ENCODE measurements around the gene KCNN3.

GRCh38 chr1:154746622-154747299 lies 123.3 kb downstream of the KCNN3 start:
- TF ChIP-seq CTCF (IDR thresholded peaks at IDR 0.05) (no peak), POLR2A (IDR thresholded peaks at IDR 0.05; ENCODE audit: low read depth) (no peak), EP300 (IDR thresholded peaks at IDR 0.05) (no peak)

All from esophagus muscularis mucosa (tissue), 4 donors.